IMR-90 (cell line): ENCODE results near the gene MEN1. TPM values are rescaled to one million over a fixed set of nuclear protein-coding genes. Genes with fewer than 3 reads are reported as not detected.

Source experiments
- ATAC-seq: fragments of 200-7000 bp; cut with Tn5 transposase; 2 replicates; pipeline ENCODE4 v1.9.1; 2020; ENCODE audit warnings: low read depth, mild to moderate bottlenecking, moderate library complexity
- BruUV-seq: library from RNA; stranded (reverse); fragments of 400-500 nt; replicated peaks from 2 replicates; lab custom pipeline; 2021; lab: Mats Ljungman, UMichigan
- CTCF ChIA-PET: fragments of 300-600 bp; formaldehyde crosslinking; extraction: SDS; loops from one replicate; lab custom pipeline; 2021; ENCODE audit warnings: antibody characterized with exemption; lab: Yijun Ruan, JAX
- POLR2A ChIA-PET: fragments of 300-600 bp; sonication (Branson Sonifier 250); formaldehyde crosslinking; loops from one replicate; lab custom pipeline; 2022; ENCODE audit warnings: antibody characterized with exemption; ENCODE audit not compliant: unreplicated experiment; lab: Charles Lee
- DNase-seq: peaks from one replicate; pipeline ENCODE4 v3.0.0; 2013
- H2AFZ ChIP-seq: replicated peaks from 2 replicates; pipeline ENCODE3; 2013; ENCODE audit warnings: low read length, mild to moderate bottlenecking; ENCODE audit not compliant: poor library complexity
- H2AK5ac ChIP-seq: 2 replicates; pipeline ENCODE4 v1.6.1; 2013; ENCODE audit warnings: low read depth, low read length, inconsistent platforms
- H2AK9ac ChIP-seq: replicated peaks from 2 replicates; pipeline ENCODE3; 2013; ENCODE audit warnings: mild to moderate bottlenecking, low read depth, low read length, moderate library complexity; ENCODE audit not compliant: poor library complexity
- H2BK120ac ChIP-seq: 2 replicates; pipeline ENCODE4 v1.6.1; 2013; ENCODE audit warnings: low read depth, low read length, inconsistent platforms
- H2BK15ac ChIP-seq: 3 replicates; pipeline ENCODE4 v1.6.1; 2013; ENCODE audit warnings: low read depth, low read length, inconsistent platforms
- H2BK20ac ChIP-seq: 2 replicates; pipeline ENCODE4 v1.6.1; 2013; ENCODE audit warnings: low read depth, mild to moderate bottlenecking, inconsistent platforms, low read length, moderate library complexity
- H2BK5ac ChIP-seq: 2 replicates; pipeline ENCODE4 v1.6.1; 2013; ENCODE audit warnings: mild to moderate bottlenecking, low read depth, low read length, inconsistent platforms; ENCODE audit not compliant: poor library complexity, severe bottlenecking
- H3K14ac ChIP-seq: replicated peaks from 2 replicates; pipeline ENCODE4 v1.6.1; 2013; ENCODE audit warnings: low read depth, low read length, inconsistent platforms
- H3K18ac ChIP-seq: 2 replicates; pipeline ENCODE4 v1.6.1; 2013; ENCODE audit warnings: low read depth, low read length, control low read depth
- H3K23ac ChIP-seq: 2 replicates; pipeline ENCODE4 v1.6.1; 2013; ENCODE audit warnings: low read depth, low read length, inconsistent platforms
- H3K27ac ChIP-seq: 2 replicates; pipeline ENCODE4 v1.5.1; 2013; ENCODE audit warnings: mild to moderate bottlenecking, control low read depth, low read length; ENCODE audit not compliant: insufficient read depth
- H3K27me3 ChIP-seq: 2 replicates; pipeline ENCODE4 v1.6.1; 2013; ENCODE audit warnings: low read length; ENCODE audit not compliant: control insufficient read depth, insufficient read depth
- H3K36me3 ChIP-seq: 2 replicates; pipeline ENCODE4 v1.6.1; 2013; ENCODE audit warnings: low read length, mixed read lengths; ENCODE audit not compliant: control insufficient read depth, insufficient read depth
- H3K4ac ChIP-seq: 2 replicates; pipeline ENCODE4 v1.6.1; 2013; ENCODE audit warnings: low read depth, low read length, inconsistent platforms
- H3K4me1 ChIP-seq: 2 replicates; pipeline ENCODE4 v1.6.1; 2013; ENCODE audit warnings: low read length, mixed read lengths; ENCODE audit not compliant: control insufficient read depth, insufficient read depth
- H3K4me2 ChIP-seq: 2 replicates; pipeline ENCODE4 v1.6.1; 2013; ENCODE audit warnings: low read depth, mild to moderate bottlenecking, control low read depth, low read length, moderate library complexity
- H3K4me3 ChIP-seq: 2 replicates; pipeline ENCODE4 v1.5.1; 2013; ENCODE audit warnings: low read depth, mild to moderate bottlenecking, control low read depth, low read length, moderate library complexity; ENCODE audit not compliant: insufficient read depth
- H3K56ac ChIP-seq: 2 replicates; pipeline ENCODE4 v1.6.1; 2013; ENCODE audit warnings: low read length, inconsistent platforms; ENCODE audit not compliant: insufficient read depth; ENCODE audit errors: extremely low read depth
- H3K79me1 ChIP-seq, 2 experiments: 2 replicates each; pipeline ENCODE4 v1.6.1; 2013; ENCODE audit warnings: low read length in 2 of 2, inconsistent platforms in 1 of 2, low read depth in 1 of 2
- H3K9ac ChIP-seq: 2 replicates; pipeline ENCODE4 v1.6.1; 2013; ENCODE audit warnings: low read depth, low read length, control low read depth
- H3K9me1 ChIP-seq: 2 replicates; pipeline ENCODE4 v1.6.1; 2013; ENCODE audit warnings: low read length, inconsistent platforms; ENCODE audit not compliant: insufficient read depth
- H3K9me3 ChIP-seq: 2 replicates; pipeline ENCODE4 v1.6.1; 2013; ENCODE audit warnings: low read length; ENCODE audit not compliant: control insufficient read depth, insufficient read depth
- H4K20me1 ChIP-seq: 2 replicates; pipeline ENCODE4 v1.6.1; 2013; ENCODE audit warnings: low read length, inconsistent platforms; ENCODE audit not compliant: insufficient read depth
- H4K5ac ChIP-seq: 2 replicates; pipeline ENCODE4 v1.6.1; 2013; ENCODE audit warnings: mild to moderate bottlenecking, low read depth, low read length, control low read depth
- H4K8ac ChIP-seq, 2 experiments: 2 replicates each; pipeline ENCODE4 v1.6.1; 2013; ENCODE audit warnings: low read depth in 2 of 2, low read length in 2 of 2, control low read depth in 1 of 2, inconsistent platforms in 1 of 2
- H4K91ac ChIP-seq: 2 replicates; pipeline ENCODE4 v1.6.1; 2013; ENCODE audit warnings: low read depth, low read length, inconsistent platforms; ENCODE audit not compliant: insufficient read depth
- CEBPB ChIP-seq: IDR thresholded peaks from 2 replicates; pipeline ENCODE4 v1.6.1; 2012; ENCODE audit warnings: low read depth, low read length, improper control_type of control experiment
- CTCF ChIP-seq: conservative IDR thresholded peaks from 2 replicates; pipeline ENCODE4 v1.5.1; 2012; ENCODE audit warnings: mild to moderate bottlenecking, low read depth, low read length, improper control_type of control experiment
- MAFK ChIP-seq: IDR thresholded peaks from 2 replicates; pipeline ENCODE4 v1.6.1; 2012; ENCODE audit warnings: low read depth, low read length, improper control_type of control experiment
- POLR2A ChIP-seq: IDR thresholded peaks from 2 replicates; pipeline ENCODE4 v1.6.1; 2012; ENCODE audit warnings: mild to moderate bottlenecking, low read depth, low read length
- RFX5 ChIP-seq: IDR thresholded peaks from 2 replicates; pipeline ENCODE4 v1.8.0; 2012; ENCODE audit warnings: low read depth, mild to moderate bottlenecking, low read length, moderate library complexity
- SMC3 ChIP-seq: fragments of 150-350 bp; IDR thresholded peaks from 2 replicates; pipeline ENCODE4 v1.6.1; 2016; ENCODE audit warnings: low read depth, mild to moderate bottlenecking, antibody characterized with exemption, low read length, moderate library complexity
- WGBS, 2 experiments: methylation state at CpG; one replicate each; pipeline versions ENCODE4 v1.1.5 to v1.1.7; 2013; ENCODE audit warnings: missing lambda C conversion rate in 2 of 2; ENCODE audit not compliant: insufficient read length in 1 of 2; ENCODE audit errors: extremely low coverage in 2 of 2; 5-methylcytosine and 5-hydroxymethylcytosine counted together
- dilution Hi-C: fragments of 300-500 bp; cut with HindIII; formaldehyde crosslinking; loops from one replicate; pipeline ENCODE4 v1.14.3; 2018; ENCODE audit warnings: low sequenced_read_pairs; ENCODE audit not compliant: unreplicated experiment
- in situ Hi-C: fragments of 300-500 bp; cut with MboI; formaldehyde crosslinking; loops from 3 replicates; pipeline ENCODE4 v1.14.3; 2019; ENCODE audit warnings: low sequenced_read_pairs, inconsistent platforms, mixed read lengths
- intact Hi-C: fragments of 100-400 bp; cut with micrococcal nuclease; formaldehyde crosslinking; loops from 2 replicates; pipeline ENCODE4 v1.10.0; 2022
- polyA plus RNA-seq, 3 experiments: library from polyadenylated mRNA; depleted of rRNA; stranded (reverse); fragments of >200 nt; gene quantifications; 2 replicates each; pipeline ENCODE4 v1.2.3, GENCODE V29; 2012; ENCODE audit warnings: low replicate concordance in 1 of 3
- total RNA-seq: library from RNA; depleted of rRNA; stranded (reverse); fragments of >200 nt; gene quantifications from 2 replicates; pipeline ENCODE4 v1.2.3, GENCODE V29; 2012

MEN1 gene
- total and polyA plus RNA-seq, 2 of the 4 experiments (the other 2 are of a cell fraction) = 8.8 to 35.7 TPM

GRCh38 chr11:64809781-64810241, 540 bp downstream of the MEN1 start:
- CTCF ChIA-PET = interaction anchor here (0.6 kb wide), 1 partner anchor 38 kb away, joined by 4 read pairs; no protein-coding TSS in a partner anchor
- Histone ChIP-seq H3K36me3 (peaks cover 19% of the 10 kb centered on the region), H3K4me3 (peak overlapping the region; percentile 65), H3K9ac (peak overlapping the region; percentile 67), H4K8ac (peak overlapping the region; percentile 6 to 64; a peak in 1 of 4 replicates), H3K4me1 (peaks cover 5% of the 10 kb centered on the region), H3K27ac (peak overlapping the region; percentile 39; the same call in 1 of the 2 replicates), H4K20me1 (no peaks in the 10 kb centered on the region), H4K5ac (no peak overlapping the region; the same call in 1 of the 2 replicates), H3K27me3 (no peaks in the 10 kb centered on the region), H2BK120ac (no peak overlapping the region), H2BK15ac (no peak overlapping the region), H2AK5ac (peak overlapping the region; percentile 68), H2BK20ac (no peak overlapping the region), H2AK9ac (peak overlapping the region; percentile 95), H3K4ac (peak overlapping the region; percentile 53), H3K9me1 (peaks cover 13% of the 10 kb centered on the region), H4K91ac (no peak overlapping the region), H3K9me3 (no peaks in the 10 kb centered on the region), H2AFZ (peak overlapping the region; percentile 92), H3K18ac (no peak overlapping the region), H3K23ac (peak overlapping the region; percentile 38; the same call in 1 of the 2 replicates), H3K56ac (0 out of 2 replicates have a peak overlapping the region, but pooled peaks have one; percentile 27), H2BK5ac (no peak overlapping the region), H3K14ac (peak overlapping the region; percentile 87; the same call in 1 of the 2 replicates), H3K4me2 (peak overlapping the region; percentile 92), H3K79me1 (peaks cover 0 to 33% of the 10 kb centered on the region in 2 experiments; a peak in 3 of 4 replicates)
- 8% methylated on average over 17 of the region's 44 CpGs; no CpG with 5 or more reads in 1 of the 2 experiments for WGBS, 2 experiments
- no peak for DNase-seq
- dilution Hi-C loops (no loop called here), intact Hi-C loops (no loop called here), in situ Hi-C loops (no loop called here)
- no TSS peak for BruUV-seq
- TF ChIP-seq RFX5 (no peak), MAFK (no peak), SMC3 (no peak), POLR2A (no peak), CEBPB (no peak), CTCF (no peak)
- peak; percentile 16 for ATAC-seq
- POLR2A ChIA-PET = no interaction called here
